Stomach (tissue), 4 donors: Measurements from ENCODE around the gene SLC1A1.

Source experiments
- POLR2AphosphoS5 ChIP-seq, 3 donors: sonication (generic); formaldehyde crosslinking; IDR thresholded peaks; one replicate each; pipeline ENCODE4 v1.6.1; 2016; ENCODE audit warnings: antibody characterized with exemption in 3 of 3
- TF ChIP-seq, protein P1 (sequence below), 7 experiments: fragments of 450-650 bp in 4 of 7; fragments of 200-600 bp in 3 of 7; sonication (generic) in 3 of 7; IDR thresholded peaks; one replicate each; pipeline ENCODE4 v1.5.1; 2016 to 2019; ENCODE audit warnings: antibody characterized with exemption in 7 of 7, control low read depth in 2 of 7, mild to moderate bottlenecking in 1 of 7

DNA sequence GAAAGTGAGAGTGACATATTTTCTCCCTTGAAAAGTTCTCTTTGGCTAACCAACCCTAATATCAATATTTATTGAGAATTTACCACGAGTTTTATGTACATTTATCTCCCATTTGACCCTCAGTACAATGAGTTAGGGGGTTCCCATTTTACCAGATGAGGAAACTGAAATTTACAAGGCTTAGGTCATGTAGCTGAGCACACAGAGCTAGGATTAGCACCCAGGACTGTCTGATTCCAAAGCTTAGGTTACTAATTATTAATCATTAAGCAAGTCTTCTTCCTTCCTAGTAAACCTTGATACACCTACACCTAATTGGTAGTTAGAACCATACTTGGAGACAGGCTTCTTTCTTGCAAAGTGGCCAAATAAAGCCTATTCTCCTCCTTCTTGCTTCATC is 12.2 kb downstream of the SLC1A1 start:
- TF ChIP-seq, protein P1, sequence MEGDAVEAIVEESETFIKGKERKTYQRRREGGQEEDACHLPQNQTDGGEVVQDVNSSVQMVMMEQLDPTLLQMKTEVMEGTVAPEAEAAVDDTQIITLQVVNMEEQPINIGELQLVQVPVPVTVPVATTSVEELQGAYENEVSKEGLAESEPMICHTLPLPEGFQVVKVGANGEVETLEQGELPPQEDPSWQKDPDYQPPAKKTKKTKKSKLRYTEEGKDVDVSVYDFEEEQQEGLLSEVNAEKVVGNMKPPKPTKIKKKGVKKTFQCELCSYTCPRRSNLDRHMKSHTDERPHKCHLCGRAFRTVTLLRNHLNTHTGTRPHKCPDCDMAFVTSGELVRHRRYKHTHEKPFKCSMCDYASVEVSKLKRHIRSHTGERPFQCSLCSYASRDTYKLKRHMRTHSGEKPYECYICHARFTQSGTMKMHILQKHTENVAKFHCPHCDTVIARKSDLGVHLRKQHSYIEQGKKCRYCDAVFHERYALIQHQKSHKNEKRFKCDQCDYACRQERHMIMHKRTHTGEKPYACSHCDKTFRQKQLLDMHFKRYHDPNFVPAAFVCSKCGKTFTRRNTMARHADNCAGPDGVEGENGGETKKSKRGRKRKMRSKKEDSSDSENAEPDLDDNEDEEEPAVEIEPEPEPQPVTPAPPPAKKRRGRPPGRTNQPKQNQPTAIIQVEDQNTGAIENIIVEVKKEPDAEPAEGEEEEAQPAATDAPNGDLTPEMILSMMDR (IDR thresholded peaks at IDR 0.05) = no peak
- TF ChIP-seq POLR2AphosphoS5 (IDR thresholded peaks at IDR 0.05) = no peak
